Calu3 (cell line): Measurements from ENCODE around the gene C19orf44. TPM values are rescaled to one million over a fixed set of nuclear protein-coding genes. Genes with fewer than 3 reads are reported as not detected.
"Not testable (repeated sequence)": the region's sequence is repeated elsewhere in the genome, so short reads cannot be mapped to it uniquely, and the experiment has no call there.

ENCODE experiments used
- BruUV-seq: library from RNA; stranded (reverse); fragments of 400-500 nt; replicated peaks from 2 replicates; lab custom pipeline; 2021; lab: Mats Ljungman, UMichigan
- CTCF ChIA-PET: fragments of 300-600 bp; sonication (Branson Sonifier 250); formaldehyde crosslinking; loops from one replicate; lab custom pipeline; 2022; ENCODE audit warnings: antibody characterized with exemption; lab: Charles Lee
- DNase-seq: peaks from one replicate; pipeline ENCODE4 v3.0.0; 2022
- H3K27ac Mint-ChIP-seq: one replicate; pipeline ENCODE4 v1.8.0; 2022; ENCODE audit warnings: mixed read lengths; ENCODE audit not compliant: unreplicated experiment
- H3K27me3 Mint-ChIP-seq: one replicate; pipeline ENCODE4 v1.8.0; 2022; ENCODE audit warnings: mixed read lengths; ENCODE audit not compliant: unreplicated experiment
- H3K36me3 Mint-ChIP-seq: one replicate; pipeline ENCODE4 v1.8.0; 2022; ENCODE audit warnings: mild to moderate bottlenecking, moderate library complexity, mixed read lengths; ENCODE audit not compliant: insufficient read depth, unreplicated experiment
- H3K4me1 Mint-ChIP-seq: one replicate; pipeline ENCODE4 v1.8.0; 2022; ENCODE audit warnings: mild to moderate bottlenecking, low read depth, mixed read lengths; ENCODE audit not compliant: unreplicated experiment
- H3K4me3 Mint-ChIP-seq: one replicate; pipeline ENCODE4 v1.8.0; 2022; ENCODE audit warnings: mild to moderate bottlenecking, low read depth, moderate library complexity, mixed read lengths; ENCODE audit not compliant: unreplicated experiment
- H3K9me3 Mint-ChIP-seq: one replicate; pipeline ENCODE4 v1.8.0; 2022; ENCODE audit warnings: low read depth, mixed read lengths; ENCODE audit not compliant: unreplicated experiment
- CTCF ChIP-seq: fragments of 200-600 bp; IDR thresholded peaks from one replicate; pipeline ENCODE4 v1.8.0; 2022; ENCODE audit warnings: antibody characterized with exemption; ENCODE audit not compliant: unreplicated experiment
- intact Hi-C: fragments of 100-400 bp; cut with micrococcal nuclease; formaldehyde crosslinking; loops from one replicate; pipeline ENCODE4 v1.10.0; 2022; ENCODE audit not compliant: unreplicated experiment
- total RNA-seq: library from RNA; stranded (reverse); gene quantifications from 2 replicates; pipeline ENCODE4 v1.2.3, GENCODE V29; 2022

Gene C19orf44
- total RNA-seq, 1 experiment from 2014 or later: 4.5 TPM

- no peaks in the 10 kb centered on the region for H3K27me3 Mint-ChIP-seq
- no peak for TF ChIP-seq CTCF
- CTCF ChIA-PET: no interaction called here
Observed at GRCh38 chr19:16540948-16541347, 44.8 kb downstream of the C19orf44 start.

GRCh38 chr19:16541526-16542044, 45.4 kb downstream of the C19orf44 start:
- Mint-ChIP-seq H3K4me3 (peak overlapping the region; percentile 81), H3K4me1 (no peaks in the 10 kb centered on the region), H3K27me3 (no peaks in the 10 kb centered on the region), H3K9me3 (no peaks in the 10 kb centered on the region), H3K36me3 (peaks cover 69% of the 10 kb centered on the region), H3K27ac (peak overlapping the region; percentile 34)
- no peak for TF ChIP-seq CTCF
- TSS peak; percentile 88 for BruUV-seq
- CTCF ChIA-PET: interaction anchor here (0.6 kb wide), 1 partner anchor 28 kb away, joined by 3 read pairs; no protein-coding TSS in a partner anchor
- peak; percentile 4 for DNase-seq
- intact Hi-C loops: no loop called here

More at GRCh38 chr19:16540948-16541347, 44.8 kb downstream of the C19orf44 start:
- Mint-ChIP-seq H3K36me3 (peaks cover 69% of the 10 kb centered on the region), H3K27ac (no peak overlapping the region), H3K4me3 (peak overlapping the region; percentile 81), H3K9me3 (no peaks in the 10 kb centered on the region), H3K4me1 (no peaks in the 10 kb centered on the region)
- intact Hi-C loops: no loop called here
- no TSS peak for BruUV-seq
- DNase-seq: no peak

DNA sequence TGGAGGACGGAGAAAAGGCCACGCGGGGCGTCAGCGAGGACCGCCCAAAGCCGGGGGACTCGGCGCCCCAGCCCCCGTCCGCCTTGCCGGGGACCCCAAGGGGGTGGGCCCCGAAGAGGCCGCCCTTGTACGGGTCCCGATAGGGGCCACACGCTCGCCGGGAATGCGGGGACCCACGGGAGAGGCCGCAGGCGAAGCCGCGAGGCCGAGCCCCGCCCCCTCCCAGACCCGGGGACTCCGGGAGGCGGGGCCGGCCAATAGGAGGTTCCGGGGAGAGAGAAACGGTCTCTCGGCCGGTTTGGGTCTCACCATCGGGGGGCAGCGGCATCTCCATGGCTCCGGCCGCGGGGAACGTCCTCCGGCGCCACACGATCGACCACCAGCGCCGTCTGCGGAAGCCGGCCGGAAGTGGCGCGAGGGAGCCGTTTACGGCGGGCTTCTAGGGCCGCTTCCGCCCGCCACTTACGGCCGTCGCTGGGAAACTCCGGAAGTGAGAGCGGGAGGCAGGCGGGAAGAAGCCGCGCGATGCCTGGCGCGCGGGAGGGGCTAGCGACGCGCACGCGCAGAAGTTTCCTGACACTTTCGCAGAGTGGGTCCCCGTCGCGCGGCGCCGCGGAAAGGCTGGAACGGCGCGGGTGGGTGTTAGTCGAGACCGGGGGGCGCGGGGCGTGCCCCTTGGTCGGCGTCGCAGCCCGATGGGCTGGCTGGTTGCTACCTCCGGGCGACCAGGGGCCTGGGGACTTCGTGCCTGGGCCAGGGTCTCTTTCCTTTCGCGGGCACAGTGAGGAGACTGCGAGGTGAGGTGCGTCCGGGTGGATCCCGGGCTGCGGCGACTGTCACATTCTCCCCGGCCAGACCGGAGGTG, 46.1 kb downstream of the C19orf44 start, which contains the start of gene CHERP:
TSS of gene CHERP (minus strand) at position 393 of the 865 bp plus-strand sequence. CDS start at position 334, 59 bp downstream.
- no peak for TF ChIP-seq CTCF
- Mint-ChIP-seq H3K36me3 (peaks cover 69% of the 10 kb centered on the region), H3K4me3 (peak within 1 kb of the TSS; percentile 81), H3K27me3 (no peaks in the 10 kb centered on the region), H3K27ac (peak within 1 kb of the TSS; percentile 52), H3K9me3 (no peaks in the 10 kb centered on the region), H3K4me1 (no peaks in the 10 kb centered on the region)
- BruUV-seq: no TSS peak
- CTCF ChIA-PET: interaction anchor here (0.6 kb wide), 1 partner anchor 27 kb away, joined by 3 read pairs; no protein-coding TSS in a partner anchor
- intact Hi-C loops: no loop called here
- DNase-seq: peak; percentile 88

DNA sequence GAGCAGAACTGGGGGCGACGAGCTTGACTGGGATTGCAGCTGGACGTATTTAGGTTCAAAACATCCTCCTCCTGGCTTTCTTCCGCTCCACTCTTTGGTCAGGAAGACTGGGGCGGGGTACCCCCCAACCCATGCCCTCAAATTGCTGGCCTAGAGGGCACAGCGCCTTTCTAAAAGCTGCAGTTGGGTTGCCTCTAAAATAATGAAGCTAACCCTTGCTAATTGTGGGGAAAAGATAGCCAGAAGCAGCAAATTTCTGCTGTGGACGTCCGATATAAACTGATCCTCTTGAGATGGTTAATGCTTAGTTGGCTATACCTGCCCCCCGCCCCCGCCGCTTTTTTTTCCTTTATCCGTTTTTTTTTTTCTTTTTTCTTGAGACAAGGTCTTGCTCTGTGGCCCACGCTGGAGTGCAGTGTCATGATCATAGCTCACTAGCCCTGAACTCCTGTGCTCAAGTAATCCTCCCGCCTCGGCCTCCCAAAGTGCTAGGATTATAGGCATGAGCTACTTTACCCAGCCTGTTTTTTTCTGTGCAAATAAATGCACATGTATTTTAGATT, 46.8 kb downstream of the C19orf44 start:
- no peaks in the 10 kb centered on the region for H3K9me3 Mint-ChIP-seq
- no peaks in the 10 kb centered on the region for H3K27me3 Mint-ChIP-seq
- no peak for TF ChIP-seq CTCF
- peak overlapping the region; percentile 81 for H3K4me3 Mint-ChIP-seq
- BruUV-seq: TSS peak; percentile 85
- peak overlapping the region; percentile 50 for H3K27ac Mint-ChIP-seq
- no peak for DNase-seq
- H3K36me3 Mint-ChIP-seq: peaks cover 63% of the 10 kb centered on the region
- CTCF ChIA-PET: interaction anchor here (0.7 kb wide), 1 partner anchor 70 kb away, joined by 4 read pairs; no protein-coding TSS in a partner anchor
- H3K4me1 Mint-ChIP-seq: no peaks in the 10 kb centered on the region
- intact Hi-C loops: no loop called here

- CTCF ChIA-PET, intact Hi-C loops, H3K27ac Mint-ChIP-seq, H3K9me3 Mint-ChIP-seq, BruUV-seq, H3K4me3 Mint-ChIP-seq, DNase-seq, H3K27me3 Mint-ChIP-seq, H3K4me1 Mint-ChIP-seq: not testable (repeated sequence)
- peaks cover 56% of the 10 kb centered on the region for H3K36me3 Mint-ChIP-seq
Observed at GRCh38 chr19:16543734-16544133, 47.5 kb downstream of the C19orf44 start.
